Measurements from ENCODE around the gene DPP4. TPM values are rescaled to one million over a fixed set of nuclear protein-coding genes. Genes with fewer than 3 reads are reported as not detected.

Gene DPP4
- total and polyA plus RNA-seq, 2 donors from 2014 or later = 29.4 to 74.8 TPM

GRCh38 chr2:162082036-162082435 lies 8.0 kb upstream of the DPP4 start:
- H3K27me3 ChIP-seq (ENCODE audit: control insufficient read depth, insufficient read depth, low read length) = no peaks in the 10 kb centered on the region
- no peak overlapping the region for H3K4me3 ChIP-seq (ENCODE audit: low read length in 3 of 3)
- FAIRE-seq (no peak), DNase-seq (no peak)
- TF ChIP-seq, protein P1, sequence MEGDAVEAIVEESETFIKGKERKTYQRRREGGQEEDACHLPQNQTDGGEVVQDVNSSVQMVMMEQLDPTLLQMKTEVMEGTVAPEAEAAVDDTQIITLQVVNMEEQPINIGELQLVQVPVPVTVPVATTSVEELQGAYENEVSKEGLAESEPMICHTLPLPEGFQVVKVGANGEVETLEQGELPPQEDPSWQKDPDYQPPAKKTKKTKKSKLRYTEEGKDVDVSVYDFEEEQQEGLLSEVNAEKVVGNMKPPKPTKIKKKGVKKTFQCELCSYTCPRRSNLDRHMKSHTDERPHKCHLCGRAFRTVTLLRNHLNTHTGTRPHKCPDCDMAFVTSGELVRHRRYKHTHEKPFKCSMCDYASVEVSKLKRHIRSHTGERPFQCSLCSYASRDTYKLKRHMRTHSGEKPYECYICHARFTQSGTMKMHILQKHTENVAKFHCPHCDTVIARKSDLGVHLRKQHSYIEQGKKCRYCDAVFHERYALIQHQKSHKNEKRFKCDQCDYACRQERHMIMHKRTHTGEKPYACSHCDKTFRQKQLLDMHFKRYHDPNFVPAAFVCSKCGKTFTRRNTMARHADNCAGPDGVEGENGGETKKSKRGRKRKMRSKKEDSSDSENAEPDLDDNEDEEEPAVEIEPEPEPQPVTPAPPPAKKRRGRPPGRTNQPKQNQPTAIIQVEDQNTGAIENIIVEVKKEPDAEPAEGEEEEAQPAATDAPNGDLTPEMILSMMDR (IDR thresholded peaks at IDR 0.05; ENCODE audit: borderline replicate concordance, extremely low read depth, insufficient read depth) = no peak
- no peaks in the 10 kb centered on the region for H3K36me3 ChIP-seq (ENCODE audit: control insufficient read depth in 2 of 3, insufficient read depth in 3 of 3, low read length in 3 of 3)
- no peaks in the 10 kb centered on the region for H3K4me1 ChIP-seq (ENCODE audit: control insufficient read depth in 2 of 3, insufficient read depth in 2 of 3, low read depth in 1 of 3, low read length in 3 of 3)
- no peak overlapping the region for H3K27ac ChIP-seq (ENCODE audit: low read depth in 2 of 2, low read length in 2 of 2)
- intact Hi-C loops (cut with DNase I) = no loop called here
- peaks cover 0 to 3% (median 0%) of the 10 kb centered on the region in 3 donors for H3K9me3 ChIP-seq (ENCODE audit: control insufficient read depth in 2 of 3, insufficient read depth in 1 of 3, low read length in 3 of 3)
- H3K9ac ChIP-seq (ENCODE audit: low read length in 3 of 3) = no peak overlapping the region

DNA sequence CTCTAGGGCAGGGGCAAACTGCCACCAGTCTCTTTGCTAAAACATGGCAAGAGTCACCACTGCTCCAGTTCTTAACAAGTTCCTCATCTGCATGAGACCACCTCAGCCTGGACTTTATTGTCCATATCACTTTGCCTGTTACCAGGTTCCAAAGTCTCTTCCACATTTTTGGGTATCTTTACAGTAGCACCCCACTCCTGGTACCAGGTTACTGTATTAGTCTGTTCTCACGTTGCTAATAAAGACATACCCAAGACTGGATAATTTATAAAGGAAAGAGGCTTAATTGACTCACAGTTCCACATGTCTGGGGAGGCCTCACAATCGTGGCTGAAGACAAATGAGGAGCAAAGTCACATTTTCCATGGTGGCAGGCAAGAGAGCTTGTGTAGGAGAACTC lies 5.5 kb upstream of the DPP4 start:
- DNase-seq = no peak
- no peaks in the 10 kb centered on the region for H3K36me3 ChIP-seq (ENCODE audit: control insufficient read depth in 2 of 3, insufficient read depth in 3 of 3, low read length in 3 of 3)
- peaks cover 0 to under 1% (median 0%) of the 10 kb centered on the region in 3 donors for H3K4me1 ChIP-seq (ENCODE audit: control insufficient read depth in 2 of 3, insufficient read depth in 2 of 3, low read depth in 1 of 3, low read length in 3 of 3)
- peaks cover 0 to 3% (median 0%) of the 10 kb centered on the region in 3 donors for H3K9me3 ChIP-seq (ENCODE audit: control insufficient read depth in 2 of 3, insufficient read depth in 1 of 3, low read length in 3 of 3)
- no peak overlapping the region for H3K4me3 ChIP-seq (ENCODE audit: low read length in 3 of 3)
- TF ChIP-seq, protein P1 (IDR thresholded peaks at IDR 0.05; ENCODE audit: borderline replicate concordance, extremely low read depth, insufficient read depth) = no peak
- intact Hi-C loops (cut with DNase I) = no loop called here
- no peaks in the 10 kb centered on the region for H3K27me3 ChIP-seq (ENCODE audit: control insufficient read depth, insufficient read depth, low read length)
- no peak overlapping the region for H3K27ac ChIP-seq (ENCODE audit: low read depth in 2 of 2, low read length in 2 of 2)
- no peak overlapping the region for H3K9ac ChIP-seq (ENCODE audit: low read length in 3 of 3)
- FAIRE-seq = no peak

GRCh38 chr2:162075689-162076132 lies 1.7 kb upstream of the DPP4 start:
- peaks cover 0 to 3% (median 0%) of the 10 kb centered on the region in 3 donors for H3K9me3 ChIP-seq (ENCODE audit: control insufficient read depth in 2 of 3, insufficient read depth in 1 of 3, low read length in 3 of 3)
- FAIRE-seq = no peak
- TF ChIP-seq, protein P1 (IDR thresholded peaks at IDR 0.05; ENCODE audit: borderline replicate concordance, extremely low read depth, insufficient read depth) = no peak
- intact Hi-C loops (cut with DNase I) = no loop called here
- no peaks in the 10 kb centered on the region for H3K27me3 ChIP-seq (ENCODE audit: control insufficient read depth, insufficient read depth, low read length)
- H3K9ac ChIP-seq (ENCODE audit: low read length in 3 of 3) = no peak overlapping the region
- peaks cover 0 to 6% (median 4%) of the 10 kb centered on the region in 3 donors for H3K4me1 ChIP-seq (ENCODE audit: control insufficient read depth in 2 of 3, insufficient read depth in 2 of 3, low read depth in 1 of 3, low read length in 3 of 3)
- H3K27ac ChIP-seq (ENCODE audit: low read depth in 2 of 2, low read length in 2 of 2) = no peak overlapping the region
- H3K36me3 ChIP-seq (ENCODE audit: control insufficient read depth in 2 of 3, insufficient read depth in 3 of 3, low read length in 3 of 3) = no peaks in the 10 kb centered on the region
- H3K4me3 ChIP-seq (ENCODE audit: low read length in 3 of 3) = no peak overlapping the region
- no peak for DNase-seq
